Measurements from ENCODE around the gene GTF3C5. TPM values are rescaled to one million over a fixed set of nuclear protein-coding genes. Genes with fewer than 3 reads are reported as not detected.
"Not testable (repeated sequence)": the region's sequence is repeated elsewhere in the genome, so short reads cannot be mapped to it uniquely, and the experiment has no call there.

Gene GTF3C5
- total RNA-seq, 8 experiments from 2014 or later, result 35.8 to 77.3 (median 45.1) TPM

DNA sequence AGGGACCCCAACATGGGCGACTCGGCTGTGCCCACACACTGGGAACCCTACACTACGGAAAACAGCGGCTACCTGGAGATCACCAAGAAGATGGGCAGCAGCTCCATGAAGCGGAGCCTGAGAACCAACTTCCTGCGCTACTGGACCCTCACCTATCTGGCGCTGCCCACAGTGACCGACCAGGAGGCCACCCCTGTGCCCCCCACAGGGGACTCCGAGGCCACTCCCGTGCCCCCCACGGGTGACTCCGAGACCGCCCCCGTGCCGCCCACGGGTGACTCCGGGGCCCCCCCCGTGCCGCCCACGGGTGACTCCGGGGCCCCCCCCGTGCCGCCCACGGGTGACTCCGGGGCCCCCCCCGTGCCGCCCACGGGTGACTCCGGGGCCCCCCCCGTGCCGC lies 40.2 kb downstream of the GTF3C5 start:
- in situ Hi-C loops (cut with MboI; ENCODE audit: low pct_unique_long_range_greater_than_20kb in 2 of 9, low sequenced_read_pairs in 9 of 9, unreplicated experiment in 9 of 9), result not testable (repeated sequence)

DNA sequence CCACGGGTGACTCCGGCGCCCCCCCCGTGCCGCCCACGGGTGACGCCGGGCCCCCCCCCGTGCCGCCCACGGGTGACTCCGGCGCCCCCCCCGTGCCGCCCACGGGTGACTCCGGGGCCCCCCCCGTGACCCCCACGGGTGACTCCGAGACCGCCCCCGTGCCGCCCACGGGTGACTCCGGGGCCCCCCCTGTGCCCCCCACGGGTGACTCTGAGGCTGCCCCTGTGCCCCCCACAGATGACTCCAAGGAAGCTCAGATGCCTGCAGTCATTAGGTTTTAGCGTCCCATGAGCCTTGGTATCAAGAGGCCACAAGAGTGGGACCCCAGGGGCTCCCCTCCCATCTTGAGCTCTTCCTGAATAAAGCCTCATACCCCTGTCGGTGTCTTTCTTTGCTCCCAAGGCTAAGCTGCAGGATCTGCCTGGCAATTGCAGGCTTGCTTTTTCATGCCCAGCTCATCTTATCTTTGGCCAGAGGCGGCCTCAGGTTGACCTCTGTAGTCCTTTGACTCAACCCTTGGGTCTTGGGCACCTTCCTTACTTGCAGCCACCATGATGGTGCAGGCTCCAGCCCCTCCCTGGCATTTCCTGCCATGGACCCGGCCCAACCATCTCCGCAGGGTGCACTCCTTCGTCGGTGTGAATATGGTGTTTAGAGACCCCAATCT lies 40.8 kb downstream of the GTF3C5 start:
- no peaks in the 10 kb centered on the region for H3K4me1 ChIP-seq (replicated peaks in 1 of 2)
- no peak overlapping the region for H3K4me3 ChIP-seq
- in situ Hi-C loops (cut with MboI; ENCODE audit: low pct_unique_long_range_greater_than_20kb in 2 of 9, low sequenced_read_pairs in 9 of 9, unreplicated experiment in 9 of 9), result no loop called here
- H3K27ac ChIP-seq, result no peak overlapping the region
- 82 to 100% (median 93%) methylated on average over 1 to 4 of the region's 33 CpGs; no CpG with 5 or more reads in 4 of the 10 experiments for WGBS, 10 experiments
- ATAC-seq (replicated peaks in 6 of 8), result no peak

More for the DNA sequence above, 40.2 kb downstream of the GTF3C5 start:
- no CpG with 5 or more reads among the region's 31 CpGs for WGBS, 10 experiments
- not testable (repeated sequence) for H3K4me1 ChIP-seq (replicated peaks in 1 of 2); ATAC-seq (replicated peaks in 6 of 8); H3K4me3 ChIP-seq; H3K27ac ChIP-seq

DNA sequence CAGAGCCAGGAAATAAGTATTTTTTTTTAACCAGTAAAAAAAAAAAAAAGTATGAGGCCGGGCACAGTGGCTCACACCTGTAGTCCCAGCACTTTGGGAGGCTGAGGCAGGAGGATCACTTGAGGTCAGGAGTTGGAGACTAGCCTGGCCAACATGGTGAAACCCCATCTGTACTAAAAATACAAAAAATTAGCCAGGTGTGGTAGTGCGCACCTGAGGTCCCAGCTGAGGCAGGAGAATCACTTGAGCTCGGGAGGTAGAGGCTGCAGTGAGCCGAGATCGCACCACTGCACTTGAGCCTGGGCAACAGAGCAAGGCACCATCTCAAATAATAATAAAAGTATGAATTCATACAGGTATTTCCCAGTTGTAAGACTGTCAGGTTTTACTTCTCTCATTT lies 41.4 kb downstream of the GTF3C5 start:
- WGBS, 10 experiments, result 43 to 100% (median 92%) methylated on average over 1 to 5 of the region's 5 CpGs; no CpG with 5 or more reads in 5 of the 10 experiments
- in situ Hi-C loops (cut with MboI; ENCODE audit: low pct_unique_long_range_greater_than_20kb in 2 of 9, low sequenced_read_pairs in 9 of 9, unreplicated experiment in 9 of 9); ATAC-seq (replicated peaks in 6 of 8): not testable (repeated sequence)

DNA sequence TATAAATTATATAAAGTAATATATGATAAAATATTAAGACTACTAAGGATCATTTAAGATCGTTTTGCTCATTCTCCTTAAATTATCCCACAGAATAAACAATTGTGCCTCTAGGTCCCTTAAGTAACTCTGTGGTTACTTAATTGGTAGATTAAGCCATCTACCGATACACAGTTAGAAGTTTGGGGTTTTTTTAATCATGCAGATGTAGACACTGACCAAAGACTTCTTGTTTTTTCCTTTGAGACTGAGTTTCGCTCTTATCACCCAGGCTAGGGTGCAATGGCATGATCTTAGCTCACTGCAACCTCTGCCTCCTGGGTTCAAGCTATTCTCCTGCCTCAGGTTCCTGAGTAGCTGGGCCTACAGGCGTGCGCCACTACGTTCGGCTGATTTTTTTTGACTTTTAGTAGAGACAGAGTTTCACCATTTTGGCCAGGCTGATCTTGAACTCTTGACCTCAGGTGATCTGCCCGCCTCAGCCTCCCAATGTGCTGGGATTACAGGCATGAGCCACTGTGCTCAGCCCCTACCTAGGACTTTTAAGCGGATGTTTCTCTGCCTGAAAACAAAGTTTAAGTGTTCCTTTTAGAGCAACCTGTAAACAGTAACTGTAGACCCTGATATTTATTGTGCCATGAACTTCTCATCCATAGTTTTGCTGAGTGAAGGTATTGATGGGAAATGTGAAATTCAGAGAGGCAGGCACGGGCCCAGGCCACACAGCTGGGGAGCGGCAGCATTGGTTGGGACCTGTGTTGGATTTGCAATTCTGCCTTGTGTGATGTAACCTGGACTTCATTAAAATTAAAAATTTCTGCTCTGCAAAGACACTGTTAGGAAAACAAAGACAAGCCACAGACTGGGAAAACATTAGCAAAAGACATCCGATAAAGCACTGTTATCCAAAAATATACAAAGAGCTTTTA lies 42.6 kb downstream of the GTF3C5 start:
- Histone ChIP-seq H3K4me3 (no peak overlapping the region), H3K27ac (no peak overlapping the region), H3K4me1 (replicated peaks in 1 of 2) (no peaks in the 10 kb centered on the region)
- ATAC-seq (replicated peaks in 6 of 8), result peak in 1 of 8 experiments; percentile 63
- in situ Hi-C loops (cut with MboI; ENCODE audit: low pct_unique_long_range_greater_than_20kb in 2 of 9, low sequenced_read_pairs in 9 of 9, unreplicated experiment in 9 of 9), result no loop called here
- 59 to 100% (median 83%) methylated on average over 1 to 11 of the region's 12 CpGs for WGBS, 10 experiments

More for the DNA sequence above, 41.4 kb downstream of the GTF3C5 start:
- H3K4me3 ChIP-seq; H3K4me1 ChIP-seq (replicated peaks in 1 of 2); H3K27ac ChIP-seq: not testable (repeated sequence)

DNA sequence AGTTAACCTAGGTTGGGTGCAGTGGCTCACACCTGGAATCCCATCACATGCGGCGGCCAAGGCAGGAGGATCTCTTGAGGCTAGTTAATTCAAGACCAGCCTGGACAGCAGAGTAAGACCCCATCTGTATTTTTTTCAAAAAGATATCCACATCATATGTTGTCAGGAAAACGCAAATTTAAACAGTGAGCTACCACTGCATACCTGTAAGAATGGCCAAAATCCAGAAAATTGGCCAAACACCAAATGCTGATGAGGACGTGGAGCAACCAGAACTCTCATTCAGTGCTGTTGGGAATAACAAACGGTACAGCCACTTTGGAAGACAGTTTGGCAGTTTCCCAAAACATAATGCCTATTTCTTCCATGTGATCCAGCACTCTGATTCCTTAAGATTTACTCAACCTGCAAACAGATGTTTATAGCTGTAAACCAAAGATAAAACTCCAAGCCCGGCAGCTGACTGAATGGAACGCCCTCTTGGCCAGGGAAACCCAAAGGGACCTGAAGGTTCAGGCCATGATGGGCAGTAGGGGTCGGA lies 43.4 kb downstream of the GTF3C5 start:
- H3K27ac ChIP-seq, result no peak overlapping the region
- no peak overlapping the region for H3K4me3 ChIP-seq
- ATAC-seq (replicated peaks in 6 of 8), result peak in 1 of 8 experiments; percentile 59
- in situ Hi-C loops (cut with MboI; ENCODE audit: low pct_unique_long_range_greater_than_20kb in 2 of 9, low sequenced_read_pairs in 9 of 9, unreplicated experiment in 9 of 9), result no loop called here
- H3K4me1 ChIP-seq (replicated peaks in 1 of 2), result no peaks in the 10 kb centered on the region
- 33 to 92% (median 74%) methylated on average over 2 to 8 of the region's 8 CpGs for WGBS, 10 experiments

DNA sequence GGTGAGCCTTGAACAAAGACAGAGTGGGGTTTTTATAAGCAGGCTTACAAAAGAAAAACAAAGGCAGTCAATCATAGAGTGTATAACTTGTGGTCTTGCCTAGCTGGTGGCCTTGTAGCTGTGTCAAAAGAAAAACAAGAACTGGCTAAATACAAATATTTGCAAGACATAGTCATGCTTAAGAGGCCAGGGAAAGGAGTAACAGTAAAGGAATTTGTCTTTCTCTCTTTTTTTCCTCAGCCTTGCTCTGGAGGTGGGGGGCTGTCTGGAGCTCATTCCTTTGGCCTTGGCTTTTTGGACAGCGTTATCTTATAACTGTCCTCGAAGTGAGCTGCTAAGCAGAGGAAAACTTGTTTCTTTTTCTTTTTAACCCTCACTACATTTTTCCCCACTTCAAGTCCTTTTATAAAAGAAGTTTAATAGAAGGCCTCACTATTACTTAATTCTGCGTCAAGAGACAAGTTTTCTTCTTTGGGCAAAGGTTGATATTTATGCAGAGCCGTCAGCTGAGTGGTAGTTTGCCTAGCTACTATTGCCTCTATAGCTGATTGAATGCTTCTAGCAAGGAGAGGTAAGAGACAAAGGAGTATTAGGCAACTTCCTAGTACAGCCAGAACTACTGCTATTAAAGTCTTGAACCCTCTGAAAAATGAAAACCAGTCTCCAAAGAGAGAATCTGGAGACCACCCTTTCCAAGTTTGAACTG lies 45.3 kb downstream of the GTF3C5 start:
- Histone ChIP-seq H3K4me3 (no peak overlapping the region), H3K27ac (no peak overlapping the region), H3K4me1 (replicated peaks in 1 of 2) (no peaks in the 10 kb centered on the region)
- ATAC-seq (replicated peaks in 6 of 8), result peak in 3 of 8 experiments; percentile 6 to 43 (median 34)
- in situ Hi-C loops (cut with MboI; ENCODE audit: low pct_unique_long_range_greater_than_20kb in 2 of 9, low sequenced_read_pairs in 9 of 9, unreplicated experiment in 9 of 9), result no loop called here
- 0 to 100% (median 85%) methylated on average over 1 to 4 of the region's 4 CpGs; no CpG with 5 or more reads in 1 of the 10 experiments for WGBS, 10 experiments

DNA sequence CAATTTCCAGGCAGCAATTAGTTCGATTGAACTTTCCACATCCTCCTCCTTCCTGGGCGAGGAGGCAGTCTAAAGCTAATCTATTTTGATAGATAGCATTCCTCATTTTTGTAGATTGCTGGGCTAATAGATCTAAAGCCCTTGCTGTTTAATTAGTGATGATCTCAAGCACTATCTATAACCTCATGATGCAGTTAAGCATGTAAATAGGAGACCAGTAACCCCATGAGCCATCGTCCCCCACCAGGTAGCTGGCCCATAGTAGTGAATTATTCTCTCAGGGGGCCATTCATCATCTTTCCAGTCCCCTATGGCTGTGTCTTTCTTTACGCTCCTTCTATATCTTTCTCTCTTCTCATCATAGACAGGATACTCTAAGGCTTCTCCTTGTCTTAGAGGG lies 45.9 kb downstream of the GTF3C5 start:
- no peak overlapping the region for H3K4me3 ChIP-seq
- peak in 3 of 8 experiments; percentile 57 to 74 (median 58) for ATAC-seq (replicated peaks in 6 of 8)
- H3K27ac ChIP-seq, result no peak overlapping the region
- H3K4me1 ChIP-seq (replicated peaks in 1 of 2), result no peaks in the 10 kb centered on the region
- 20 to 100% (median 82%) methylated on average over 1 to 4 of the region's 4 CpGs; no CpG with 5 or more reads in 2 of the 10 experiments for WGBS, 10 experiments
- in situ Hi-C loops (cut with MboI; ENCODE audit: low pct_unique_long_range_greater_than_20kb in 2 of 9, low sequenced_read_pairs in 9 of 9, unreplicated experiment in 9 of 9), result no loop called here

DNA sequence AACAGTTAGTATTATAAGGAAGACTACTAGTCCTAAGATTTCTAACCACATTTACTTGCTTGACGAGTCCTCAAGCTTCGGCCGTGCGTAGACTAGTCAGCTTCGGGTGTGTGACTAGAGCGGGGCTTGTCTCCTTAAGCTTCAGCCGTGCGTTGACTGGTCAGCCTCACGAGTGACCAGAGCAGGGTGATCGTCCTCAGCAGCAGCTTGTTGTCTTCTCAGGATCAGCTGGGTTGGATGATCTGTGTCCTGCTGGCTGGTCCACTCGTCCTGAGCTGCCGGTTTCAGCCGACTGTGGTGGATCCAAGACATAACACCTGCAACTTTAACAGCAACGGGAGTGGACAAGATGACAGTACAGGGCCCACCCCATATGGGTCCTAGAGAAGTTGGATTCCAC lies 47.7 kb downstream of the GTF3C5 start:
- WGBS, 10 experiments, result 59 to 93% (median 82%) methylated on average over 3 to 10 of the region's 14 CpGs; no CpG with 5 or more reads in 4 of the 10 experiments
- no peak for ATAC-seq (replicated peaks in 6 of 8)
- Histone ChIP-seq H3K4me3 (no peak overlapping the region), H3K27ac (no peak overlapping the region), H3K4me1 (replicated peaks in 1 of 2) (no peaks in the 10 kb centered on the region)
- in situ Hi-C loops (cut with MboI; ENCODE audit: low pct_unique_long_range_greater_than_20kb in 2 of 9, low sequenced_read_pairs in 9 of 9, unreplicated experiment in 9 of 9), result no loop called here

DNA sequence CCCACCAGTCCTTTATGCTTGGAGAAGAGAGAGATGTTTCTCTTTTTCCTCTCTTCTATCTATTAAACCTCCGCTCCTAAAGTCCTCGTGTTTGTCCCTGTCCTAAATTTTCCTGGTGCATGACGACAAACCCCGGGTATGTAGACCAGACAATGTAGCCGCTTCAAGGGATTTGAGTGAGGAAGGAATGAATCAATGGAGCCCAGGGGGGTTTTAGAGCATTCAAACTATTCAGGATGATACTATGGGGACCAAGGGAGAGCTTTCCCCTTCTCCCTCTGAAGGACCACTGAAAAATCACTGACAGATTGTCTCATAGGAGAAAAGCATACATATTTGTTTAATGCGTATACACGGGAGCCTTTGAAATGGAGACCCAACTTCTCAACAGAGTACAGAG lies 49.4 kb downstream of the GTF3C5 start:
- Histone ChIP-seq H3K27ac (no peak overlapping the region), H3K4me3 (no peak overlapping the region), H3K4me1 (replicated peaks in 1 of 2) (no peaks in the 10 kb centered on the region)
- in situ Hi-C loops (cut with MboI; ENCODE audit: low pct_unique_long_range_greater_than_20kb in 2 of 9, low sequenced_read_pairs in 9 of 9, unreplicated experiment in 9 of 9), result no loop called here
- 32 to 100% (median 61%) methylated on average over 1 to 6 of the region's 7 CpGs; no CpG with 5 or more reads in 1 of the 10 experiments for WGBS, 10 experiments
- ATAC-seq (replicated peaks in 6 of 8), result no peak

DNA sequence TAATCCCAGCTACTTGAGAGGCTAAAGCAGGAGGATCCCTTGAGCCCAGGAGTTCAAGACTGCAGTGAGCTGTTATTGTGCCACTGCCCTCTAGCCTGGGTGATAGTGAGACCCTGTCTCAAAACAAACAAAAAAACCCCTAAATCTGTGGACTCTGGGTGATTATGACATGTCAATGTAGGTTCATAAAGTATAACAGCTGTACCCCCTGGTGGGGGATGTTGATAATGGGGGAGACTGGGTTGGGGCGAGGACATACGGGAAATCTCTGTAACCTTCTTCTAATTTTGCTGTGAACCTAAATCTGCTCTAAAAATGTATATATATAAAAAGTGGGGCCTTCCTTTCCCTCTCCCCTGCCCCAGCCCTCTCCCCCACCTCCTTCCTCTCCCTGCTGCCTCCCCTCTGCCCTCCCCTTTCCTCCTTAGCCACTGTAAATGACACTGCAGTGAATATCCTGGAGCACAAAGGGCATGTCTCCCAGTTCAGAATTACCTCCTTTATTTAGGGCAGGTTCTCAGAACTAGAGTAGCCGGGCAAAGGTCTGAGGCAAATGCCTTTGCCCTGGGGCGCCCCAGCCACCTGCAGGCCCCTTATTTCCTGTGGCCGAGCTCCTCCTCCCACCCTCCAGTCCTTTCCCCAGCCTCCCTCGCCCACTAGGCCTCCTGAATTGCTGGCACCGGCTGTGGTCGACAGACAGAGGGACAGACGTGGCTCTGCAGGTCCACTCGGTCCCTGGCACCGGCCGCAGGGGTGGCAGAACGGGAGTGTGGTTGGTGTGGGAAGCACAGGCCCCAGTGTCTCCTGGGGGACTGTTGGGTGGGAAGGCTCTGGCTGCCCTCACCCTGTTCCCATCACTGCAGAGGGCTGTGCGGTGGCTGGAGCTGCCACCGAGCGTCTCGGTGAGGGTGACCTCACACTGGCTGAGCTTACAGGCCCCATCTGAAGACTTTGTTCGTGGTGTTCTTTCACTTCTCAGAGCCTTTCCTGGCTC lies 50.3 kb downstream of the GTF3C5 start:
- H3K27ac ChIP-seq; H3K4me3 ChIP-seq; H3K4me1 ChIP-seq (replicated peaks in 1 of 2); in situ Hi-C loops (cut with MboI; ENCODE audit: low pct_unique_long_range_greater_than_20kb in 2 of 9, low sequenced_read_pairs in 9 of 9, unreplicated experiment in 9 of 9): not testable (repeated sequence)
- ATAC-seq (replicated peaks in 6 of 8), result peak in 6 of 8 experiments; percentile 43 to 84 (median 66)
- 100% methylated on average over 2 of the region's 18 CpGs; no CpG with 5 or more reads in 9 of the 10 experiments for WGBS, 10 experiments

DNA sequence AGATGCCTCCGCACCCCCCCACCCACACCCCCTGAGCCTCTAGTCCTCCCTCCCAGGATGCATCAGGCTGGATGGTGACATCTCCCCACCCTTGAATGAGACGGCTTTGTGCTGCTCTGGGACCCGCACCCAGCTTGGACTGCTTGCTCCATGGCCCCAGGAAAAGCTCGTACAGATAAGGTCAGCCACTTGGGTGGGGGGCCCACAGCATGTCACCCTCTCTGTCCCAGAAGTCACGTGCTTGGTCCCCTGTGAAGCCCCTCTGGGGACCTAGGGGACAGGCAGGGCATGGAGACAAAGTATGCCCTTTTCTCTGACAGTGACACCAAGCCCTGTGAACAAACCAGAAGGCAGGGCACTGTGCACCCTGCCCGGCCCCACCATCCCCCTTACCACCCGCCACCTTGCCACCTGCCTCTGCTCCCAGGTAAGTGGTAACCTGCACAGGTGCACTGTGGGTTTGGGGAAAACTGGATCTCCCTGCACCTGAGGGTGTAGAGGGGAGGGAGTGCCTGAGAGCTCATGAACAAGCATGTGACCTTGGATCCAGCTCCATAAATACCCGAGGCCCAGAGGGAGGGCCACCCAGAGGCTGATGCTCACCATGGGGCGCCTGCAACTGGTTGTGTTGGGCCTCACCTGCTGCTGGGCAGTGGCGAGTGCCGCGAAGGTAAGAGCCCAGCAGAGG lies 51.3 kb downstream of the GTF3C5 start:
- ATAC-seq (replicated peaks in 6 of 8); in situ Hi-C loops (cut with MboI; ENCODE audit: low pct_unique_long_range_greater_than_20kb in 2 of 9, low sequenced_read_pairs in 9 of 9, unreplicated experiment in 9 of 9): not testable (repeated sequence)

More for the DNA sequence above, 51.3 kb downstream of the GTF3C5 start:
- H3K4me1 ChIP-seq (replicated peaks in 1 of 2); H3K4me3 ChIP-seq; H3K27ac ChIP-seq: not testable (repeated sequence)
- WGBS, 10 experiments, result no CpG with 5 or more reads among the region's 12 CpGs

Data from motor neuron (in vitro differentiated cells).